Mucosa of rectum (tissue), 2 donors: ENCODE results near the gene ABTB2.
A peak's percentile ranks its signal among the peaks of the same experiment; 100 is the strongest.

ENCODE experiments used
- H3K27ac ChIP-seq, 2 donors: one replicate each; pipeline ENCODE4 v1.7.0; 2013; ENCODE audit warnings: inconsistent platforms in 2 of 2, low read depth in 2 of 2, low read length in 2 of 2
- H3K27me3 ChIP-seq, 2 donors: one replicate each; pipeline ENCODE4 v1.7.0; 2013; ENCODE audit warnings: low read length in 2 of 2; ENCODE audit not compliant: control insufficient read depth in 2 of 2, insufficient read depth in 2 of 2
- H3K36me3 ChIP-seq, 2 donors: one replicate each; pipeline ENCODE4 v1.7.0; 2013; ENCODE audit warnings: low read length in 2 of 2; ENCODE audit not compliant: control insufficient read depth in 2 of 2, insufficient read depth in 2 of 2
- H3K4me1 ChIP-seq, 2 donors: one replicate each; pipeline ENCODE4 v1.7.0; 2013; ENCODE audit warnings: low read length in 2 of 2, mild to moderate bottlenecking in 1 of 2; ENCODE audit not compliant: control insufficient read depth in 2 of 2, insufficient read depth in 2 of 2
- H3K4me3 ChIP-seq, 2 donors: one replicate each; pipeline ENCODE4 v1.7.0; 2013; ENCODE audit warnings: low read length in 2 of 2
- H3K9ac ChIP-seq, 2 donors: one replicate each; pipeline ENCODE4 v1.7.0; 2013; ENCODE audit warnings: low read length in 2 of 2, low read depth in 1 of 2, mild to moderate bottlenecking in 1 of 2
- H3K9me3 ChIP-seq, 2 donors: one replicate each; pipeline ENCODE4 v1.7.0; 2013; ENCODE audit warnings: low read length in 2 of 2; ENCODE audit not compliant: control insufficient read depth in 2 of 2
- donor health status: healthy.
- donor health status: Normal muscosa, but diverticular disease.

Gene ABTB2

GRCh38 chr11:34357701-34358257, at the start of gene ABTB2:
ABTB2 (minus strand) TSS chr11:34358010.
- peak within 1 kb of the TSS; percentile 70 to 73 for H3K27ac ChIP-seq
- no peaks in the 10 kb centered on the region for H3K36me3 ChIP-seq
- peak within 1 kb of the TSS; percentile 86 to 87 for H3K4me3 ChIP-seq
- H3K9me3 ChIP-seq, result no peaks in the 10 kb centered on the region
- peaks cover 17 to 18% of the 10 kb centered on the region in 2 donors for H3K27me3 ChIP-seq
- H3K9ac ChIP-seq, result peak within 1 kb of the TSS; percentile 63 to 72
- H3K4me1 ChIP-seq, result peaks cover 16 to 22% of the 10 kb centered on the region in 2 donors

- H3K27me3 ChIP-seq, result peaks cover 0 to 3% of the 10 kb centered on the region in 2 donors
Measured at GRCh38 chr11:34407121-34407813, 49.5 kb upstream of the ABTB2 start.

GRCh38 chr11:34406413-34406812, 48.6 kb upstream of the ABTB2 start:
- Histone ChIP-seq H3K4me3 (no peak overlapping the region), H3K27ac (no peak overlapping the region), H3K9me3 (no peaks in the 10 kb centered on the region), H3K4me1 (no peaks in the 10 kb centered on the region), H3K9ac (no peak overlapping the region), H3K36me3 (no peaks in the 10 kb centered on the region), H3K27me3 (peaks cover 0 to 3% of the 10 kb centered on the region in 2 donors)

More at GRCh38 chr11:34407121-34407813, 49.5 kb upstream of the ABTB2 start:
- Histone ChIP-seq H3K36me3 (no peaks in the 10 kb centered on the region), H3K4me1 (no peaks in the 10 kb centered on the region), H3K9ac (no peak overlapping the region), H3K9me3 (no peaks in the 10 kb centered on the region), H3K4me3 (no peak overlapping the region), H3K27ac (no peak overlapping the region)

- peaks cover 0 to 3% of the 10 kb centered on the region in 2 donors for H3K27me3 ChIP-seq
- no peak overlapping the region for H3K9ac ChIP-seq
- no peak overlapping the region for H3K27ac ChIP-seq
- H3K36me3 ChIP-seq, result no peaks in the 10 kb centered on the region
- H3K4me1 ChIP-seq, result no peaks in the 10 kb centered on the region
- H3K4me3 ChIP-seq, result no peak overlapping the region
- no peaks in the 10 kb centered on the region for H3K9me3 ChIP-seq
Measured at GRCh38 chr11:34405079-34405858, 47.5 kb upstream of the ABTB2 start.

GRCh38 chr11:34404280-34404679, 46.5 kb upstream of the ABTB2 start:
- H3K9me3 ChIP-seq, result no peaks in the 10 kb centered on the region
- H3K36me3 ChIP-seq, result no peaks in the 10 kb centered on the region
- H3K4me3 ChIP-seq, result no peak overlapping the region
- peaks cover 0 to 3% of the 10 kb centered on the region in 2 donors for H3K27me3 ChIP-seq
- H3K9ac ChIP-seq, result no peak overlapping the region
- H3K4me1 ChIP-seq, result no peaks in the 10 kb centered on the region
- no peak overlapping the region for H3K27ac ChIP-seq

GRCh38 chr11:34403431-34403830, 45.6 kb upstream of the ABTB2 start:
- Histone ChIP-seq H3K27me3 (peaks cover 0 to 3% of the 10 kb centered on the region in 2 donors), H3K4me3 (no peak overlapping the region), H3K9ac (no peak overlapping the region), H3K4me1 (no peaks in the 10 kb centered on the region), H3K36me3 (no peaks in the 10 kb centered on the region), H3K27ac (no peak overlapping the region), H3K9me3 (no peaks in the 10 kb centered on the region)

GRCh38 chr11:34397811-34398210, 40.0 kb upstream of the ABTB2 start:
- Histone ChIP-seq H3K9me3 (no peaks in the 10 kb centered on the region), H3K4me3 (no peak overlapping the region), H3K9ac (no peak overlapping the region), H3K4me1 (no peaks in the 10 kb centered on the region), H3K36me3 (no peaks in the 10 kb centered on the region), H3K27me3 (peaks cover 0 to 2% of the 10 kb centered on the region in 2 donors), H3K27ac (no peak overlapping the region)

- Histone ChIP-seq H3K9me3 (no peaks in the 10 kb centered on the region), H3K4me3 (no peak overlapping the region), H3K27ac (no peak overlapping the region), H3K36me3 (no peaks in the 10 kb centered on the region), H3K9ac (no peak overlapping the region), H3K4me1 (no peaks in the 10 kb centered on the region), H3K27me3 (peaks cover 0 to 2% of the 10 kb centered on the region in 2 donors)
Measured at GRCh38 chr11:34397120-34397519, 39.3 kb upstream of the ABTB2 start.

GRCh38 chr11:34395916-34396550, 38.2 kb upstream of the ABTB2 start:
- H3K4me3 ChIP-seq, result no peak overlapping the region
- H3K4me1 ChIP-seq, result no peaks in the 10 kb centered on the region
- peaks cover 0 to 2% of the 10 kb centered on the region in 2 donors for H3K27me3 ChIP-seq

More at GRCh38 chr11:34395916-34396550, 38.2 kb upstream of the ABTB2 start:
- H3K9me3 ChIP-seq, result no peaks in the 10 kb centered on the region
- H3K27ac ChIP-seq, result no peak overlapping the region
- no peaks in the 10 kb centered on the region for H3K36me3 ChIP-seq
- no peak overlapping the region for H3K9ac ChIP-seq
